HG03521 (cell line): Measurements from ENCODE around the gene FAR2.
"Not testable (repeated sequence)": the region's sequence is repeated elsewhere in the genome, so short reads cannot be mapped to it uniquely, and the experiment has no call there.

Experiments
- ATAC-seq: cut with Tn5 transposase; IDR thresholded peaks from one replicate; pipeline ENCODE4 v1.9.1; 2021; ENCODE audit warnings: mild to moderate bottlenecking, moderate library complexity; ENCODE audit not compliant: unreplicated experiment

Gene FAR2

GRCh38 chr12:29273178-29273843 lies 124.2 kb downstream of the FAR2 start:
- ATAC-seq = no peak

- no peak for ATAC-seq
These were observed 126.8 kb downstream of the FAR2 start for GRCh38 chr12:29275834-29276233.

- no peak for ATAC-seq
These were observed 128.2 kb downstream of the FAR2 start for GRCh38 chr12:29277231-29277630.

- no peak for ATAC-seq
These were observed 129.8 kb downstream of the FAR2 start for GRCh38 chr12:29278673-29279420.

GRCh38 chr12:29281371-29282005 lies 132.4 kb downstream of the FAR2 start:
- ATAC-seq = no peak

GRCh38 chr12:29282031-29282816 lies 133.1 kb downstream of the FAR2 start:
- ATAC-seq = no peak

- no peak for ATAC-seq
These were observed 135.1 kb downstream of the FAR2 start for GRCh38 chr12:29283969-29284700.

GRCh38 chr12:29286081-29286790 lies 137.2 kb downstream of the FAR2 start:
- ATAC-seq = no peak

- no peak for ATAC-seq
These were observed 138.5 kb downstream of the FAR2 start for GRCh38 chr12:29287622-29288021.

GRCh38 chr12:29288031-29288430 lies 139.0 kb downstream of the FAR2 start:
- ATAC-seq = no peak

GRCh38 chr12:29290475-29290874 lies 141.4 kb downstream of the FAR2 start:
- ATAC-seq = not testable (repeated sequence)

- ATAC-seq = no peak
These were observed 142.1 kb downstream of the FAR2 start for GRCh38 chr12:29291226-29291625.

- ATAC-seq = no peak
These were observed 150.6 kb downstream of the FAR2 start for GRCh38 chr12:29299633-29300032.

- ATAC-seq = no peak
These were observed 152.0 kb downstream of the FAR2 start for GRCh38 chr12:29301114-29301513.

GRCh38 chr12:29304388-29304787 lies 155.3 kb downstream of the FAR2 start:
- no peak for ATAC-seq

- ATAC-seq = no peak
These were observed 157.2 kb downstream of the FAR2 start for GRCh38 chr12:29306266-29306665.

GRCh38 chr12:29306682-29307081 lies 157.6 kb downstream of the FAR2 start:
- no peak for ATAC-seq

GRCh38 chr12:29309320-29309902 lies 160.3 kb downstream of the FAR2 start:
- ATAC-seq = no peak

GRCh38 chr12:29310899-29311298 lies 161.8 kb downstream of the FAR2 start:
- ATAC-seq = no peak

GRCh38 chr12:29314416-29314815 lies 165.3 kb downstream of the FAR2 start:
- ATAC-seq = no peak
